DMS79 treated with DMSO at 0.1 percent for 48 hours (cell line): ENCODE measurements around the gene SH3BGRL2.

Source experiments
- DNase-seq: peaks from one replicate; lab custom pipeline; 2025; lab: John Stamatoyannopoulos, UW

The SH3BGRL2 gene

DNA sequence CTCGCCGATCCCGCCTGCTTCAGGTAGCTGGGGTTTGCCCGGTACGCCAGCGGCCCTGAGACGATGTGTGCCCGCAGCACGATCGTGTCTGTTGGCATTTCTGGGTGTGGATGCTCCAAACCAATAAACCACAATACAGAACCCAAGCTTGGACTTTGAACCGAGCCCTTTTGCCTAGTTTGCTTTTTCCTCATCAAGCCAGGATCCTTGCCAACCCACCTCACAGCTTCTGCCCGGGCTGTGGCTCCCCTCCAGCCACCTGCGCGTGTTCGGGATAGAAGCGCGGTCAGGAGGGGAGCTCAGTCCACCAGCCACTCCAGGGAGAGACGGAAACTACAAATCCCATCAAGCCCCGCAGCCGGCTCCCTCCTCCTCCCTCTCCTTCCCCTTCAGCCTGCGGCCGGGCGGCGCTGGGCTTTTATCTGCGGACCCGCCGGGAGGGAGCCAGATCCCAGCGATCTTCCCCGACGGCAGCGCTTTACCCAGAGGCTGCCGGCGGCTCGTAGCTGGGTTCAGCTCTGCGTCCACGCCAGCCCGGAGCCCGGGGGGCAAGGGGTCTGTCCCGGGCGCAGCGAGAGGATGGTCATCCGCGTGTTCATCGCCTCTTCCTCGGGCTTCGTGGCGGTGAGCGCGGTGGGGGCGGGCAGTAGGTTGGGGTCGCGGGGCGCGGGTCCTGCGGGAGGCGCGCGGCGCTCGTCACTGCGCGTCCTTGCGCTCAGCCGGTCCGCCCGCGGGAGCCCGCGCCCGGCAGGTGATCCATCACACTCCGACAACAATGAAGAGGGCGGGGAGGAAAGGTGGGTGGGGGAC, at the start of gene SH3BGRL2:
TSS of gene SH3BGRL2 (plus strand) at position 447 of the 810 bp plus-strand sequence. CDS start at position 580, 133 bp downstream.
- peak; percentile 87 for DNase-seq

DNA sequence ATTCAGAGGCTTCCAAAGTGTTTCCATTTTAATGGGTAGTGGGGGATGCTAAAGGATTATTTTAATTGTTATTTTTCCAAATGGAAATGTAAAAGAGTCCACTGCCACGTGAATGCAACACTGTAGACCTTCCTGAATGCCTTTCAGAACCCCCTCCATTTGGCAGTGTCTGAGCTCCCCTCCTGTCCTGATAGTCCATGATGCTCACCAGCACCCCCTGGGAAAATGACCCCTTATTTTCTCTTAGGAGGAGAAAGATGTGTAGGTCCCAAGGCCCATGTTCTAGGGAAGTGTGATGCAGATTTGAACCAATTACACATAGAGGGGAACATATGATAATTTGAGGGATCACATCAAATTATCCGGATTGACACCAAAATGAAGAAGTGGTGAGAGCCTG, 46.8 kb upstream of the SH3BGRL2 start:
- DNase-seq, result no peak

DNA sequence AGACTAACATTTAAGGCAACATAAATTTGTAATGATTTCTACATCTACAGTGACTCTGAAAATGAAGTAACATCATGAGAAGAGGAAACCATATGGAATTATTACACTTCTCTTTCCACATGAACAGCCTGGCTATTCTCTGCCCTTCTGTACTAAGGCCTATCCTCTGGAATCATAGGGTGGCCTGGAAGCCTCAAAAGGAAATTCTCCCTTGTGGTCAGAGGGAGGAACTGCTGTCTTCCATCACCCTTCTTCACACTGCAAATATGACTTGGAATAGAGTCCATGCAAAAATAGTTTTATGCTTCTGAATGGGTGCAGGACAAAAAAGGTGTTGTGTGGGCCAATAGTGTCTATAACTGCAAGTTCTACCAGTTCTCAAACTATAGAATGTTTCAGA, 44.6 kb upstream of the SH3BGRL2 start:
- no peak for DNase-seq

- no peak for DNase-seq
These were observed 41.4 kb upstream of the SH3BGRL2 start for GRCh38 chr6:79589701-79590100.

DNA sequence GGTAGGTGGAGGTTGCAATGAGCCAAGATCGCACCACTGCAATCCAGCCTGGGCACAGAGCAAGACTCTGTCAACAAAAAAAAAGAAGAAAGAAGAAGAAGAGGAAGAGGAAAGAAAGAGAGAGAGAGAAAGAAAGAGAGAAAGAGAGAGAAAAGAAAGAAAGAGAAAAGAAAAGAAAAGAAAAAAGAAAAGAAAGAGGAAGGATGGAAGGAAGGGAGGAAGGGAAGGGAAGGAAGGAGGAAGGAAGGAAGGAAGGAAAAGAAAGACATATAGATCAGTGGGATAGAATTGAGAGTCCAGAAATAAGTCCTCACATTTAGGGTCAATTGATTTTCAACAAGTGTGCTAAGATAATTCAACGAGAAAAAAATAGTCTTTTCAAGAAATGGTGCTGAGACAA, 34.0 kb upstream of the SH3BGRL2 start:
- DNase-seq, result no peak

- no peak for DNase-seq
These were observed 33.1 kb upstream of the SH3BGRL2 start for GRCh38 chr6:79598012-79598411.

GRCh38 chr6:79599725-79600259, 31.3 kb upstream of the SH3BGRL2 start:
- DNase-seq, result no peak

GRCh38 chr6:79600313-79600712, 30.8 kb upstream of the SH3BGRL2 start:
- no peak for DNase-seq

DNA sequence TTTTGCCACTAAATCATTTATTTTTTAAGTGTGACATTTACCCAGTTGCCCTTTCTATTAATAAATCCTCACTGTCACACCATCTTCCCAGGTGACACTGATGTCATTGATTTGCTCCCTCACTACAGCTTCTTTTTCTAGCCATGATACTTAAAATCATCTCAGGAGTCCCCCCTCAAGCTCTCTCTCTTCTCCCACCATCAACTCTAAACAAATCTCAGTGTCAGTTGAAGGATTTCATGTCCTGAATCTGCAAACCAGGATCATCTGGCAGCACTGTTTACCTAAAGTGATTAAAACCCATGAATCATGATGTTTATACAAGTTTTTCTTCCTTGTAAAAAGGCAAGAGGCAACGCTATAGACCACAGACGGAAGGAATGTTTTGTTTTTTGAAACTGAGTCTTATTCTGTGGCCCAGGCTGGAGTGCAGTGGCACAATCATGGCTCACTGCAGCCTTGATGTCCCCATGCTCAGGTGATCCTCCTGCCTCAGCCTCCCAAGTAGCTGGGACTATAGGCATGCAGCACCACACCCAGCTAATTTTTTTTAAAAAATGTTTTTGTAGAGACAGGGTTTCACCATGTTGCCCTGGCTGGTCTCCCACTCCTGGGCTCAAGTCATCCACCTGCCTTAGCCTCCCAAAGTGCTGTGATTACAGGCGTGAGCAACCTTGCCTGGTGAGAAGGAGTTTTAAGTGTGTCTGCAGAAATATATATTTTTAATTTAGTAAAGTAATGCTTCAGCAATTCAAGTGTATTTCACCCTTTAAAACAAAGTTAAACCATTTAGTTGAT, 30.1 kb upstream of the SH3BGRL2 start:
- DNase-seq, result no peak

GRCh38 chr6:79602859-79603258, 28.3 kb upstream of the SH3BGRL2 start:
- DNase-seq, result peak; percentile 25

DNA sequence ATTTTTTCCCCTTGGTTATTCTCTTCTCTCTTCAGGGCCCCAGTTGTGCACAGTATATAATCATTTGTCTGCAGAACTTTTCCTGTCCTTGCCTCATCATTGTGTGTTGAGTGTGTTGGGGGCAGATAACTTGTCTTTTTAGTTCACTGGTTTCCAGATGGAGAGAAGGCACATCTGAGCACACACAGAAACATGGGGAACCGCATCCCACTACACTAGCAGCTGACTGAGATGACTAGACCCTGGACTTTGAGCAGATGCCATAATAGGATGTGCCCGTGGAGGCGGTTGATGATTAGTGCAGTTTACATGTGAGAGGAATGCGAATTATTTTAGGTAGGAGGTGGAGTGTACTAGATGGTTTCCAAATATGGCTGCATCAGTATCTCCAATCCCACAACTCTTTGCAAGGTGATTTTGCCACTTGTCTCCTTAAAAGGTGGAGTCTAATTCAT, 26.5 kb upstream of the SH3BGRL2 start:
- no peak for DNase-seq

DNA sequence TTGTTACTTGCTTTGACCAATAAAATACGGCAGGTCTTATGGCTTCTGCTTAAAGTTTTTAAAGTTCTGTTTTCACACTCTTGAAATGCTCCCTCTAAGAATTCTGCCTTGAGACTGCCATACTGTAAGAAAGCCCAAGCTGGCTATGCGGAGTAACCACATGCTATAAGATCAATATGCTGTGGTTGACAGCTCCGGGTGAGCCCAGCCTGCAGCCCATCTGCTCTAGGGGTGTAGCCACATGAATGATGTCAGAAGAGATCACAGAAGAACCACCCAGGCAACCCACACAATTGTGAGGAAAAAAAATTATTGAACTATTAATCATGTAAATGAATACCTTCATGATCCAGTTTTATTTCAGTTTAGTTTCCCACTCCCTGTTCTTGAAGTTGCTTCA, 26.1 kb upstream of the SH3BGRL2 start:
- DNase-seq, result no peak

DNA sequence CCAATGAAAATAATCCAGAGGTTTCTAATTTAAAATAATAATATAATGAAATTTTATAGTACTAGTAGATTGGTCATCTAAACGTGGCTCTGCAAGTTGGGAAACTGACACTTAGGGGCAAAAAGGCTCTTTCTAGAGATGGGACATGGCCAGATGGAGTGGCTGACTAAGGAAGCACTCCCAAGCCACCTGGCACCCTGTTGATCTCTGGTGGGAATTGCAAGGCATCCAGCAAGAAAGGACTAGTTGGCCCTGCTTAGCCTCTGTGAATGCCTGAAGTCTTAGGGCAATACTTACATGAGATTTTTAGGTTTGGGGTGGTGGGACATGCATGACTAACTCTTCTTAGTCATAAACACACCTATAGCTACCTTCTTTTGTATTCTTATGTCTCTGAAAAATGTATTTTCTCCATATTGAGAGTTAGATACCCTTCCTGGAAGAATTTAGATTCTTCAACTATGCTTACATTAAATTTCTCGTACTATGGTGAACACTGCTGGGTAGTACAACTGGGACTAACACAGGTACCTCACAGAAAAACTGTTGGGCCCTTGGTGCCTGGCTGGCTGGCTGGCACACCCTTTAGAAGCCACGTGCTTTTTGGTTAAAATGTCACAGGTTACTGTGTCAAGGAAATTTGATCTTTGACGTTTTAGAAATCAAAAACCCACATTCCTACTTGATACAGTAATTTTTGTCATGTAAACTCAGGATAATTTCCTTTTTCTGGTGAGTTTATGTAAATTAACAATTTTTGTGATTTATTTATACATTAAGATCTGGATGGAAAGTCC, 25.0 kb upstream of the SH3BGRL2 start:
- DNase-seq, result no peak

DNA sequence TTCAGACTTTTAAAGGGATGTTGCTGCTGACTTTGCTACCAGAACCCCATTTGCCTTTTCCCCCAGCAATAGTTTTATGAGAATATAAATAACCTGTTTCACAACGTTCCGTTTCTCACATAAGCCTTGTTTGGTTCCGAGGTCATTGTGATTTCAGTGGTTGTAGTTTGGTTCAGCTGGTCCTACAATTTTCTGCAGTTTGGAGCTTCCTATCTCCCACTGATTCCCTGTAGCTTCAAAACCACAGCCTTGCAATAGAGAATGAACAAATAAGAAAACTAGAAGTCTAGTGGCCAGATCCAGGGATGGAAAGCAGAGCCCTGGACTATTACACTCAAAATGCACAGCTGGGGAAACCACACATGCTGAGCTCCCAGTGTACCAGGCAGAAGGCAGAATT, 24.1 kb upstream of the SH3BGRL2 start:
- no peak for DNase-seq

DNA sequence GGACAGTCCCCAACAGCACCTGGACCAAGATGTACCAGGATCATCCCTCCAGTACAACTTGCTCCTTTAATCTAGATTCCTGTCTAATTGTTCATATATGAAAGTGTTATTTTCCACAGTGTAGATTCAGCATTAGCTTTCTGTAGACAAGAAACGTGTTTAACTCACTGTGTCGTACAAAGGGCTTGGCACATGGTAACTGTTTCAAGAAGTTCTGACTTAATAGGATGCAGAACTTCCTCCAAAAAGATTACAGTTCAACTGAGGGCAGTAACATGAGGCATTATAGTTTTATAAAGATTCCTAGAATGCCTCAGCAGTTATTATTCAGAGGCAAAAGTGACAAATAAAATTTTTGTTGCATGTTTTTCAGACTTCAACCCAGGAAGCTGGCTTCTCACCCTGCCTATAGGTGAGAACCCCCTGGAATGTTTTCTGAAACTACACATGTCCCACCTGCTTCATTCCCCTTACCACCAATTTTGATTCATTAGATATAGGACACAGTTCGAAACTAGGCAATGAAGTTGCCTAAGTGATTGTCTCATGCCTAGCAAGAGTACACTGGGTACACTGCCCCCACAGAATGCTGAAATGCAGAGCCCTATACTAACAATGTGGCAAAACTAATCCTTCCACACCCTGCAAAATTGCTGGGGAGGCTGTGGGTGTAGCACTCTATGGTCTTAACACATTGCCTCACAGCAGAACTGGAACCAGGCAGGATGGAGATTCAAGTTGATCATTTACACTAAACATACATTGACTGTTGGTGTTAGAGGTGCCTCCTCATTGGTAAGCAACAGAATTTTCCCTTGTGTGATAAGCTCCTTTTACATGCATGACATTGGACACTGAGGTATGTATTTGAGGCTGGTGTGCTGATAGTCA, 22.6 kb upstream of the SH3BGRL2 start:
- DNase-seq, result no peak

DNA sequence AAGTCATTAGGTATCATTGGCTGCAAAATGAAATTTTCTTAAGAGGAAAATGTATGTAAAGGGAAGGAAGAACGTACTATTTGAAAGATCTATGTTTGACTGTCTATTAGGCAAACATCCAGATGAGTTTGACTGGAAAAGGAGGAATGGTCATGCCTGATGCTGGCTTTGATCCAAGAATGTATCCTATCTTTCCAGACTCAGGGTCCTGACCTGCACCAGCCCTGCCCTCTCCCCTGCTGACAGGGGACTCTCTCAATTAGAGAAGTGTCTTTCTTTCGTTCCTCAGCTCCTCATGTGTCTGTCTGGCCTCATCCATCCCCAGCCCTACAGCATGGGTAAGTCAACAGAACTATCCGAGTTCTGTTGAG, 21.9 kb upstream of the SH3BGRL2 start:
- DNase-seq, result no peak

DNA sequence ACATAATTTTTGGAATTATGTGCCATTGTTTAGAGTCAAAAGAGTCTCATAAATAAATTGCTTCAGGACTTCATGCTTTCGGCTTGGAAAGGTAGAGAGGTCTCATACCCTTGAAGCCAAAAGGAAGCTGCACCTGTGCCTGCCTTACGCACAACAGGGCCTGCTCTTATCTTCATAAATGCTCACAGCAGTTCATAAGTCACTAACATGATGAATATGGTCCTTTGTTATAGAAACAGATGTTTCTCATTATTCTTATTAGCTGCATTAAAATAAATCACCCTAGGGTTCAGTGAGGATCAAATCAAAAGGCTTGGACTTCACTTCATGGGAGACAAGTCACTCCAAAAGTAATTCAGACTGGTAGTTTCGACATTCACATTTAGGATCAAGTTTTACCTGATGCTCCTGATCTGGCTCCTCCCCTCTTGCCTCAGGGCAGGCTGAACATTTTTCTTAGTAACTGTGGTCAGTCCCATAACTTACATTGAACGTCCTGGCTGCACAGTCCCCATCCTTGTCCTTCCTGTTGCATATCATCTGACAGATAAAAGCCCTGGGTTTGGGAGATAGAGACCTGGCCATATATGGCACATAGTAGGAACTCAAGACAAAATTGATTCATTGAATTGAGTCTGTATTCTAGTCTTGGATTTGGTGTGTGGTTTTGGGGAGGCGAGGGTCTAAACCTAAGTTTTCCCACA, 20.7 kb upstream of the SH3BGRL2 start:
- no peak for DNase-seq

DNA sequence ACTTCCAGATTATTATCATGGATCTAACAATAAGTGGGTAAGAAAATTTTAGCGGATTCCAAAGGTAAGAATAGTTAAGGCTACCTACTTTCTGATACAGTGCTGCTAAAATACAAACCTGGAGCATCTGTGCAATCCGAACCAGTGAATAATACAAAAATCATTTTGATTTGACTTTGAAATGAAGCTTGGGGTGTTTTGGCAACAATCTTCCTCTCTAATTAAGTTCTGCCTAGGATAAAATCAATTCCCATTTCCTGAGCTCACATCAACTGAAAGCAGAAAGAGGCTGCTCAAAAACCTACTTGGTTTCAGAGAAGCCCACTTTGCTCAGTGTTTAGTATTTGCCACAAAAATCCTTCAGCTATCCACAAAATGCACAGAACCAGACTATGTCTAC, 18.7 kb upstream of the SH3BGRL2 start:
- DNase-seq, result no peak

DNA sequence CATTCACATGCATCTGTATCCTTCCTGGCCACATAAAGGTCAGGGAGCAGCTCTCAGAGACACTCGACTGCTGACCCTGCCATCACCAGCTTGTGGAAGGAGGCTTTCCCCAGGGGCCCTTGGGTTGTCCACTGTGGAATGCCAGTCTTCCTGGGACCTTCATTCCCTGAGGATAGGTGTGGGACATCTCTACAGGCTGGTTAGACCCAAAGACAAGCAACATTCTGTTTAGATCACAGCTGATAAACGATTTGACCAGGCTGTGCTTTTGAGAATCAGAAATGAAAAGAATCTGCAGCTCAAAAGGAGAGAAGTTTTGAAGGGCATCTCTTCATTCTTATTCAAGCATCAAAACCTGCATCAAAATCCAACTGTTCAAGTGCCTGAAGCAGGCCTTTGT, 18.2 kb upstream of the SH3BGRL2 start:
- DNase-seq, result no peak

DNA sequence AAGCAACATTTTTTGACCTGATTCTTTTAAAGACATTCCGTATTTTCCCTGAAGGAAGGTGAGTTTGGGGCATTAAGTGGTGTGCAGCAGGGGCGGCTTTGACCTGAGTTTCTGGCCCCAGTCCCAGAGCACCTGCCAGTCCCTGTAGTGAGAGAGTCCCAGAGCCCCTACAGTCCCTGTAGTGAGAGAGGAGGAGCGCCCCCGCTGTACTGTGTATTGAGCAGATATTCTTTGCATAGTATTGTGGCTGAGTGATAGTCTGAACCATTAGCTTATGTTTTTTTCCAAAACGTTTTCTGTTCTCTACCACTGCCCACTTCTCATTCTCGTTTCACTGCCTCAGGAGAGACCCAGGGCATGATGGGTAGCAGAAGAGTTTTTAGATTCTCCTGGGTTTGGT, 17.2 kb upstream of the SH3BGRL2 start:
- no peak for DNase-seq
